Pancreas (tissue), 10 donors: ENCODE measurements around the gene EIF4E1B. TPM values are rescaled to one million over a fixed set of nuclear protein-coding genes. Genes with fewer than 3 reads are reported as not detected.

Source experiments
- ATAC-seq, 4 donors: fragments of 200-7000 bp; cut with Tn5 transposase; one replicate each; pipeline versions ENCODE4 v1.8.0 to v1.9.1; 2020; ENCODE audit warnings: mild to moderate bottlenecking in 4 of 4, moderate library complexity in 4 of 4
- DNase-seq, 6 donors: peaks; one replicate each; pipeline ENCODE4 v3.0.0-alpha.2; 2020
- FAIRE-seq: peaks from 2 replicates; lab custom pipeline; 2012; peaks lifted over from hg19 to GRCh38; lab: Jason Lieb, UNC
- H3K27ac ChIP-seq, 4 donors: fragments of 200-600 bp; sonication (generic); 1 replicate in 3 of 4; 2 replicates in 1 of 4; pipeline versions ENCODE4 v1.5.0 to v1.8.0; 2020
- H3K27me3 ChIP-seq, 4 donors: fragments of 200-600 bp; one replicate each; pipeline ENCODE4 v1.8.0; 2021
- H3K36me3 ChIP-seq, 3 donors: fragments of 200-600 bp; sonication (generic) in 1 of 3; one replicate each; pipeline versions ENCODE4 v1.5.0 to v1.8.0; 2020 to 2021
- H3K4me1 ChIP-seq, 3 donors: fragments of 200-600 bp; one replicate each; pipeline ENCODE4 v1.8.0; 2021
- H3K4me3 ChIP-seq, 4 donors: fragments of 200-600 bp; sonication (generic) in 2 of 4; one replicate each; pipeline versions ENCODE4 v1.5.0 to v1.8.0; 2020 to 2021
- H3K9me3 ChIP-seq, 4 donors: fragments of 200-600 bp; one replicate each; pipeline ENCODE4 v1.8.0; 2021
- WGBS, 2 donors: extraction: QIAGEN DNeasy Blood & Tissue Kit; methylation state at CpG; one replicate each; pipeline ENCODE4 v1.1.7; 2013; 5-methylcytosine and 5-hydroxymethylcytosine counted together
- intact Hi-C, 3 donors: fragments of 100-400 bp; cut with DNase I; formaldehyde crosslinking; loops; one replicate each; pipeline versions ENCODE4 v1.11.1 to v1.14.2; 2022
- polyA plus RNA-seq, 2 donors: library from polyadenylated mRNA; stranded (reverse); fragments of 200-250 nt; gene quantifications; one replicate each; pipeline ENCODE4 v1.2.3, GENCODE V29; 2013
- total RNA-seq, 6 donors: library from RNA; stranded (reverse); fragmentation: NEBNext Ultra II Directional in 4 of 6; extraction: Animal tissue kit (Norgen Biotek cat#: 25700) in 4 of 6; gene quantifications; one replicate each; pipeline versions ENCODE4 v1.2.1 to v1.2.4, GENCODE V29; 2021 to 2023
- TF ChIP-seq, protein P1 (sequence below), 4 donors: fragments of 200-600 bp; sonication (generic) in 3 of 4; IDR thresholded peaks; one replicate each; pipeline versions ENCODE4 v1.5.0 to v1.8.0; 2021; ENCODE audit warnings: antibody characterized with exemption in 4 of 4
- donor health status: healthy with polysubstance abuse.
- donor health status: DM: no; HTN: no; CAD: no; lungs with moderate emphysema.
- donor health status: DM: no; HTN: no; CAD: no.
- donor health status: control.
- donor health status: control.
- donor health status: Bipolar disorder and iron deficiency.
- donor health status: DM: yes; HTN: yes; CAD: no.
- donor health status: DM: no; HTN: no; CAD: no.
- donor health status: DM: no; HTN: no; CAD: no.
- donor health status: DM: yes; HTN: yes; CAD: no.

Gene EIF4E1B
- total and polyA plus RNA-seq, 8 donors, result 0.04 to 1.5 (median 0.30) TPM; not detected in 5

DNA sequence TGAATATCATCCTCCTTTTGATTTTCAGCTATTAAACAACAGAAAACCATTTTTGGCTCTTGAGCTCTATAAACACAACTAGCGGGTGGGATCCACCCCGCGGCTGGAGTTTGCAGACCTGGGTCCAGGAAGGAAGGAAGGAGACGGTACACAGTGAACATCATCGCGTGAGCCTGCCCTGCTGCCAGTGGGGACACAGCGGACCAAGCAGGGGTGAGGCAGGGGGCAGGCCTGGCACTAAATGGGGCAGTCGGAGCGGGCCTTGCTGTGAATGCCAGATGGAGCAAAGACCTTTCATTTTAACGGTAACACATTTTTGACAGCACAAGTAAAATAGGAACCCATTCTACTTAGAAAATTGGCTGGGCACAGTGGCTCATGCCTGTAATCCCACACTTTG lies 31.2 kb downstream of the EIF4E1B start:
- Histone ChIP-seq H3K4me3 (no peak overlapping the region), H3K9me3 (no peaks in the 10 kb centered on the region), H3K27ac (no peak overlapping the region), H3K27me3 (no peaks in the 10 kb centered on the region), H3K4me1 (peaks cover 0 to 5% (median 0%) of the 10 kb centered on the region in 3 donors), H3K36me3 (no peaks in the 10 kb centered on the region)
- TF ChIP-seq, protein P1, sequence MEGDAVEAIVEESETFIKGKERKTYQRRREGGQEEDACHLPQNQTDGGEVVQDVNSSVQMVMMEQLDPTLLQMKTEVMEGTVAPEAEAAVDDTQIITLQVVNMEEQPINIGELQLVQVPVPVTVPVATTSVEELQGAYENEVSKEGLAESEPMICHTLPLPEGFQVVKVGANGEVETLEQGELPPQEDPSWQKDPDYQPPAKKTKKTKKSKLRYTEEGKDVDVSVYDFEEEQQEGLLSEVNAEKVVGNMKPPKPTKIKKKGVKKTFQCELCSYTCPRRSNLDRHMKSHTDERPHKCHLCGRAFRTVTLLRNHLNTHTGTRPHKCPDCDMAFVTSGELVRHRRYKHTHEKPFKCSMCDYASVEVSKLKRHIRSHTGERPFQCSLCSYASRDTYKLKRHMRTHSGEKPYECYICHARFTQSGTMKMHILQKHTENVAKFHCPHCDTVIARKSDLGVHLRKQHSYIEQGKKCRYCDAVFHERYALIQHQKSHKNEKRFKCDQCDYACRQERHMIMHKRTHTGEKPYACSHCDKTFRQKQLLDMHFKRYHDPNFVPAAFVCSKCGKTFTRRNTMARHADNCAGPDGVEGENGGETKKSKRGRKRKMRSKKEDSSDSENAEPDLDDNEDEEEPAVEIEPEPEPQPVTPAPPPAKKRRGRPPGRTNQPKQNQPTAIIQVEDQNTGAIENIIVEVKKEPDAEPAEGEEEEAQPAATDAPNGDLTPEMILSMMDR (IDR thresholded peaks at IDR 0.05), result no peak
- intact Hi-C loops, result loop anchor here in 2 of 3 donors (10.0 kb wide), 2 partner anchors 293 to 433 kb away; no protein-coding TSS in a partner anchor
- peak in 1 of 6 donors; percentile 49 for DNase-seq
- 76% methylated on average over 10 of the region's 10 CpGs for WGBS, 2 donors
- no peak for FAIRE-seq
- no peak for ATAC-seq

DNA sequence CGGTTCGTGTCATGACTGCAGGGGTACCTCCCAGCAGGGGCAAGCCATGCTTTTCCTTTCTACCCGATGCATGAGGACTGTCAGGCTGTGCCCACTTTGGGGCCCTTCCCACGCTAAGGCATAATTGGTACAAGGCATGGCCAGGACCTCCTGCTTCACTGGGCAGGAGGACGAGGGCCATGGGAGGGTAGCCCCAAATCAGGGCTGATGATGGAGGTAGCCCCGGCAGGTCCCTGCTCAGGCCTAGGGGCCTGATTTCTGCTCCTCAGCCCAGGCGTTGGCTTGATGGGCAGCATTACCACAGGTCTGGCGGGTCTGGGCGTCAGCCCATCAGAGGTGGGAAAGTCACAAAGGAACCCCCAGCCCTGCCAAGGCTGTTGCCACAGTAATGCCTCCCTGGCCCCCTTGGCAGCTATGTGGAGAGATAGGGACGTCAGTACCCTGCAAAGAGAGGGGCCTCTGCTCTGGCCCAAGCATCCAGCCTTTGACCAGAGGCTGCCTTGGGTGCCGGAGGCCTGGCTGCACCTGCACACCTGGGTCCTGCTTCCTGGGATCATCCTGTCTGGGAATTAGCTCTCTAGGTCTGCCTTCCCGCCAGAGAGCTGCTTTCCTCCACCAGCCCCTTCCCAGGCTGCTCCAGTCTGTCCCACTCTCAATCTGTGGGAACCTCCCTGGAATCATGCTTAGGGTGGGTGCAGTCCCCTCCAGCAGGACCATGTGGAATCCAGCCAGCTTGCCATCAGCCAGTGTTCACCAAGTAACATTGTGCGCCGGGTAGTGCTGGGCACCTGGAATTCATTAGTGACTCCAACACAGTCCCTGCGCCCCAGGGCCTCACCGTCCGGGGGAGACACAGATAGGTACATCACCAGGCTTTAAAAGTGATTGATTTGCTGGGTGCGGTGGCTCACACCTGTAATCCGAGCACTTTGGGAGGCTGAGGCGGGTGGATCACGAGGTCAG lies 32.2 kb downstream of the EIF4E1B start:
- DNase-seq (peak in 1 of 6 donors; percentile 33), FAIRE-seq (no peak), ATAC-seq (no peak)
- Histone ChIP-seq H3K27ac (no peak overlapping the region), H3K4me1 (peaks cover 0 to 5% (median 0%) of the 10 kb centered on the region in 3 donors), H3K27me3 (no peaks in the 10 kb centered on the region), H3K36me3 (no peaks in the 10 kb centered on the region), H3K4me3 (no peak overlapping the region), H3K9me3 (no peaks in the 10 kb centered on the region)
- WGBS, 2 donors, result 70 to 79% methylated on average over 19 to 21 of the region's 21 CpGs
- TF ChIP-seq, protein P1 (IDR thresholded peaks at IDR 0.05), result no peak
- intact Hi-C loops, result loop anchor here in 2 of 3 donors (10.0 kb wide), 2 partner anchors 292 to 432 kb away; no protein-coding TSS in a partner anchor

DNA sequence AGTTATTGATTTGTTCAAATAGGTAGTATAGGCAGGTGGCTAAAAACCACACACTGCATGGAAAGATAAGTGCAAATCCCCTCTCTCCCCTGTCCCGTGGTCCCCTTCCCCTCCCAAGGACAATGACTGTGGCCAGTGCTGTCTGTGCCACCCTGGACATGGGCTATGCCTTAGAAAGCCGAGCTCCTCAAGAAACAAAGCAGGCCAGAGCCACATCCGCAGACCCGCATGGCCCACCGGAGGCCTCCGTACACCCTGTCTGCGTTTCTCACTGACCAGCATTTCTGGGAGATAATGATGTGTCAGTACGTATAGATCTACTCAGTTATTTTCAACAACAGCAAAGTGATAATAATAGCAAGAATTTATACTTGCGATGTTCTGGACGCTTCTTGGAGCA lies 33.1 kb downstream of the EIF4E1B start:
- Histone ChIP-seq H3K9me3 (no peaks in the 10 kb centered on the region), H3K4me3 (no peak overlapping the region), H3K27me3 (no peaks in the 10 kb centered on the region), H3K4me1 (peaks cover 0 to 5% (median 0%) of the 10 kb centered on the region in 3 donors), H3K36me3 (no peaks in the 10 kb centered on the region), H3K27ac (no peak overlapping the region)
- DNase-seq (peak in 1 of 6 donors; percentile 7), ATAC-seq (no peak), FAIRE-seq (no peak)
- intact Hi-C loops, result loop anchor here in 2 of 3 donors (10.0 kb wide), 2 partner anchors 291 to 431 kb away; no protein-coding TSS in a partner anchor
- 67 to 83% methylated on average over 10 of the region's 10 CpGs for WGBS, 2 donors
- TF ChIP-seq, protein P1 (IDR thresholded peaks at IDR 0.05), result no peak

DNA sequence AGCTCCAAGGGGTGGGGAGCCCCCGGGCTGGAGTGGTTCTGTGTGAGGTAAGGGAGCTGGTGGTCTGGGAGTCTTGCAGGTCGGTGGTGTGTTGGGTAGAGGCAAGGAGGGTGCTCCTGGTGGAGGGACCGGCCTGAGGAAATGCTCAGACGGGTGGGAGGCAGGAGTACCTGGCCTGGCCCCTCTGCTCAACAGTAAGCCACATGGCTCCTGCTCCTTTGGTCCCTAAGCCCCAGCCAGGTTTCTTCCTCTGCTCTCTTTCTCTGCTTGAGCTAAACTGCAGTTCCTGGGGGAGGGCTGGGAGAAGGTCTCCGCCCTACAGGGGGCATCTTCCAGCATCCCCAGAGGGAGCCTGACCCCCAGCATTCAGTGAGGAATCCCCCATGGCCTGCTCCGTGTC lies 34.0 kb downstream of the EIF4E1B start:
- Histone ChIP-seq H3K36me3 (no peaks in the 10 kb centered on the region), H3K4me3 (no peak overlapping the region), H3K9me3 (no peaks in the 10 kb centered on the region), H3K27me3 (no peaks in the 10 kb centered on the region), H3K27ac (no peak overlapping the region), H3K4me1 (no peaks in the 10 kb centered on the region)
- 27 to 28% methylated on average over 6 of the region's 6 CpGs for WGBS, 2 donors
- no peak for ATAC-seq
- intact Hi-C loops, result loop anchor here in 2 of 3 donors (10.0 kb wide), 2 partner anchors 290 to 430 kb away; no protein-coding TSS in a partner anchor
- TF ChIP-seq, protein P1 (IDR thresholded peaks at IDR 0.05), result no peak
- no peak for DNase-seq
- no peak for FAIRE-seq
